HEK293T (cell line): ENCODE data around the gene RCAN2.

ENCODE experiments used
- CTCF ChIA-PET: fragments of 350-600 bp; formaldehyde crosslinking; extraction: SDS; loops from one replicate; lab custom pipeline; 2021; ENCODE audit warnings: antibody characterized with exemption, inconsistent platforms; lab: Yijun Ruan, JAX
- POLR2A ChIA-PET: fragments of 350-600 bp; formaldehyde crosslinking; extraction: SDS; loops from one replicate; lab custom pipeline; 2020; ENCODE audit warnings: antibody characterized with exemption, inconsistent platforms; lab: Yijun Ruan, JAX
- DNase-seq: peaks from one replicate; pipeline ENCODE4 v3.0.0; 2012; ENCODE audit warnings: mixed read lengths; ENCODE audit errors: extremely low spot score
- ARNT ChIP-seq: fragments of 450-650 bp; IDR thresholded peaks from 2 replicates; pipeline ENCODE4 v1.6.1; 2017; ENCODE audit warnings: mild to moderate bottlenecking
- BHLHE40 ChIP-seq: fragments of 450-650 bp; IDR thresholded peaks from 2 replicates; pipeline ENCODE4 v1.6.1; 2016; ENCODE audit warnings: mild to moderate bottlenecking, moderate library complexity, borderline replicate concordance
- CTBP1 ChIP-seq: fragments of 450-650 bp; IDR thresholded peaks from 2 replicates; pipeline ENCODE4 v1.6.1; 2016; ENCODE audit warnings: borderline replicate concordance
- ELF4 ChIP-seq: fragments of 450-650 bp; IDR thresholded peaks from 2 replicates; pipeline ENCODE4 v1.6.1; 2017; ENCODE audit warnings: antibody characterized with exemption
- FOXA1 ChIP-seq: fragments of 450-650 bp; IDR thresholded peaks from 2 replicates; pipeline ENCODE4 v1.6.1; 2016; ENCODE audit warnings: mild to moderate bottlenecking
- FOXK2 ChIP-seq: fragments of 450-650 bp; IDR thresholded peaks from 2 replicates; pipeline ENCODE4 v1.6.1; 2016; ENCODE audit warnings: mild to moderate bottlenecking
- FOXM1 ChIP-seq: fragments of 450-650 bp; IDR thresholded peaks from 2 replicates; pipeline ENCODE4 v1.6.1; 2017; ENCODE audit warnings: mild to moderate bottlenecking, borderline replicate concordance
- HDGF ChIP-seq: fragments of 450-650 bp; IDR thresholded peaks from 2 replicates; pipeline ENCODE4 v1.6.1; 2017; ENCODE audit warnings: antibody characterized with exemption, borderline replicate concordance
- L3MBTL2 ChIP-seq: fragments of 450-650 bp; conservative IDR thresholded peaks from 2 replicates; pipeline ENCODE4 v1.6.1; 2016; ENCODE audit warnings: mild to moderate bottlenecking
- LEF1 ChIP-seq: fragments of 450-650 bp; IDR thresholded peaks from 2 replicates; pipeline ENCODE4 v1.6.1; 2017; ENCODE audit warnings: mild to moderate bottlenecking, borderline replicate concordance
- NFRKB ChIP-seq: fragments of 450-650 bp; IDR thresholded peaks from 2 replicates; pipeline ENCODE4 v1.6.1; 2016; ENCODE audit warnings: mild to moderate bottlenecking, moderate library complexity
- SP1 ChIP-seq: fragments of 450-650 bp; IDR thresholded peaks from 2 replicates; pipeline ENCODE4 v1.6.1; 2017
- SUZ12 ChIP-seq: fragments of 450-650 bp; IDR thresholded peaks from 2 replicates; pipeline ENCODE4 v1.6.1; 2016; ENCODE audit warnings: mild to moderate bottlenecking
- TARDBP ChIP-seq: fragments of 450-650 bp; IDR thresholded peaks from 2 replicates; pipeline ENCODE4 v1.6.1; 2016
- ZNF384 ChIP-seq: fragments of 450-650 bp; IDR thresholded peaks from 2 replicates; pipeline ENCODE4 v1.6.1; 2016
- TF ChIP-seq, protein P1 (sequence below): fragments of 450-650 bp; IDR thresholded peaks from 2 replicates; pipeline ENCODE4 v1.6.1; 2016

Gene RCAN2

GRCh38 chr6:46378882-46379416 lies 112.3 kb downstream of the RCAN2 start:
- DNase-seq = no peak
- POLR2A ChIA-PET = no interaction called here
- TF ChIP-seq CTBP1 = no peak
- TF ChIP-seq FOXA1 = no peak
- TF ChIP-seq, protein P1, sequence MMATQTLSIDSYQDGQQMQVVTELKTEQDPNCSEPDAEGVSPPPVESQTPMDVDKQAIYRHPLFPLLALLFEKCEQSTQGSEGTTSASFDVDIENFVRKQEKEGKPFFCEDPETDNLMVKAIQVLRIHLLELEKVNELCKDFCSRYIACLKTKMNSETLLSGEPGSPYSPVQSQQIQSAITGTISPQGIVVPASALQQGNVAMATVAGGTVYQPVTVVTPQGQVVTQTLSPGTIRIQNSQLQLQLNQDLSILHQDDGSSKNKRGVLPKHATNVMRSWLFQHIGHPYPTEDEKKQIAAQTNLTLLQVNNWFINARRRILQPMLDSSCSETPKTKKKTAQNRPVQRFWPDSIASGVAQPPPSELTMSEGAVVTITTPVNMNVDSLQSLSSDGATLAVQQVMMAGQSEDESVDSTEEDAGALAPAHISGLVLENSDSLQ = no peak
- no peak for TF ChIP-seq TARDBP
- no peak for TF ChIP-seq SUZ12
- TF ChIP-seq ZNF384 = no peak
- TF ChIP-seq LEF1 = no peak
- no peak for TF ChIP-seq FOXK2
- no peak for TF ChIP-seq BHLHE40
- no peak for TF ChIP-seq NFRKB
- TF ChIP-seq ARNT = no peak
- no peak for TF ChIP-seq ELF4
- CTCF ChIA-PET = no interaction called here

- TF ChIP-seq FOXK2 (no peak), ELF4 (no peak), FOXM1 (no peak), SUZ12 (no peak), BHLHE40 (no peak), L3MBTL2 (no peak), LEF1 (no peak), CTBP1 (no peak), ARNT (no peak), FOXA1 (no peak), ZNF384 (no peak), TARDBP (no peak), SP1 (no peak), HDGF (no peak)
- TF ChIP-seq, protein P1 = no peak
- CTCF ChIA-PET = no interaction called here
- POLR2A ChIA-PET = no interaction called here
- no peak for DNase-seq
These were observed 112.9 kb downstream of the RCAN2 start for GRCh38 chr6:46378161-46378881.

- TF ChIP-seq SP1 (no peak), FOXK2 (no peak), BHLHE40 (no peak), L3MBTL2 (no peak), ARNT (no peak), TARDBP (no peak), FOXA1 (no peak)
- TF ChIP-seq, protein P1 = no peak
- DNase-seq = no peak
- ChIA-PET CTCF (no interaction called here), POLR2A (no interaction called here)
These were observed 114.0 kb downstream of the RCAN2 start for GRCh38 chr6:46377209-46377608.

- TF ChIP-seq ZNF384 = no peak
- no peak for TF ChIP-seq ELF4
- no peak for TF ChIP-seq CTBP1
- no peak for TF ChIP-seq SUZ12
- TF ChIP-seq HDGF = no peak
- TF ChIP-seq BHLHE40 = no peak
- TF ChIP-seq SP1 = no peak
- TF ChIP-seq ARNT = no peak
- ChIA-PET POLR2A (no interaction called here), CTCF (no interaction called here)
- DNase-seq = no peak
These were observed 114.6 kb downstream of the RCAN2 start for GRCh38 chr6:46376562-46377061.

GRCh38 chr6:46370622-46371021 lies 120.6 kb downstream of the RCAN2 start:
- TF ChIP-seq FOXA1 = no peak
- no peak for TF ChIP-seq SUZ12
- TF ChIP-seq CTBP1 = no peak
- no peak for TF ChIP-seq NFRKB
- no peak for TF ChIP-seq BHLHE40
- no peak for TF ChIP-seq TARDBP
- no peak for TF ChIP-seq LEF1
- TF ChIP-seq, protein P1 = no peak
- no peak for TF ChIP-seq ZNF384
- TF ChIP-seq ARNT = no peak
- TF ChIP-seq HDGF = no peak
- no peak for TF ChIP-seq SP1
- DNase-seq = no peak
- POLR2A ChIA-PET = interaction anchor here (1.6 kb wide), 1 partner anchor 11 kb away, joined by 3 read pairs; no protein-coding TSS in a partner anchor
- CTCF ChIA-PET = no interaction called here

GRCh38 chr6:46368169-46368536 lies 123.1 kb downstream of the RCAN2 start:
- POLR2A ChIA-PET = no interaction called here

More at GRCh38 chr6:46368169-46368536, 123.1 kb downstream of the RCAN2 start:
- DNase-seq = no peak
- CTCF ChIA-PET = no interaction called here
- TF ChIP-seq CTBP1 (no peak), TARDBP (no peak), ZNF384 (no peak), FOXA1 (no peak), SUZ12 (no peak), ARNT (no peak), BHLHE40 (no peak), HDGF (no peak), SP1 (no peak), FOXM1 (no peak), L3MBTL2 (no peak), LEF1 (no peak)
